ENCODE data around the gene CAMSAP1.

The CAMSAP1 gene

DNA sequence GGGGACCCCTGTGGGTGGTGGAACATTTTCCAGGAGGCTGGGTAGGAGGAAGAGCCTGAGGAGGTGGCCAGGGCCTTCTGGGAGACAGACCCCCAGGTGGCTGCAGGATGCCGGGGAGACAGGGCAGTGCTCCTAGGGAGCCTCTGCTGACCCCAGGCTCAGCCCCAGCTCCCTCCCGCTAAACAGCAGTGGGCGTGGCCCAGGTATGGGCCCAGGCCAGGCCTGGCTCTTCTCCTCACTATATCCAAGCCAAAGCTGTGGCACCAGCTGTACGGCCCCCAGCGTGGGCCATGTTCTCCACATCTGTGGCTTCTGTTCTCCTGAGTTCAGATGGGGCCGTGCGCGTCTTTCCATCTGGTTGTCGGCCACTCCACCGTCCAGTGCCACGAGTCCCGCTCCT is 146.9 kb downstream of the CAMSAP1 start:
- Histone ChIP-seq H3K9me3 (ENCODE audit: control insufficient read depth in 1 of 2, low read length in 2 of 2) (no peaks in the 10 kb centered on the region), H3K4me1 (ENCODE audit: control insufficient read depth in 1 of 2, insufficient read depth in 2 of 2, low read length in 2 of 2) (no peaks in the 10 kb centered on the region), H3K9ac (ENCODE audit: low read depth in 1 of 2, low read length in 2 of 2) (no peak overlapping the region), H3K36me3 (ENCODE audit: control insufficient read depth in 1 of 2, insufficient read depth in 2 of 2, low read length in 2 of 2) (no peaks in the 10 kb centered on the region), H3K4me3 (ENCODE audit: low read depth in 1 of 2, low read length in 2 of 2) (no peak overlapping the region), H3K27ac (ENCODE audit: low read depth, low read length) (no peak overlapping the region), H3K27me3 (ENCODE audit: control insufficient read depth in 1 of 2, insufficient read depth in 2 of 2, low read length in 2 of 2) (no peaks in the 10 kb centered on the region)

DNA sequence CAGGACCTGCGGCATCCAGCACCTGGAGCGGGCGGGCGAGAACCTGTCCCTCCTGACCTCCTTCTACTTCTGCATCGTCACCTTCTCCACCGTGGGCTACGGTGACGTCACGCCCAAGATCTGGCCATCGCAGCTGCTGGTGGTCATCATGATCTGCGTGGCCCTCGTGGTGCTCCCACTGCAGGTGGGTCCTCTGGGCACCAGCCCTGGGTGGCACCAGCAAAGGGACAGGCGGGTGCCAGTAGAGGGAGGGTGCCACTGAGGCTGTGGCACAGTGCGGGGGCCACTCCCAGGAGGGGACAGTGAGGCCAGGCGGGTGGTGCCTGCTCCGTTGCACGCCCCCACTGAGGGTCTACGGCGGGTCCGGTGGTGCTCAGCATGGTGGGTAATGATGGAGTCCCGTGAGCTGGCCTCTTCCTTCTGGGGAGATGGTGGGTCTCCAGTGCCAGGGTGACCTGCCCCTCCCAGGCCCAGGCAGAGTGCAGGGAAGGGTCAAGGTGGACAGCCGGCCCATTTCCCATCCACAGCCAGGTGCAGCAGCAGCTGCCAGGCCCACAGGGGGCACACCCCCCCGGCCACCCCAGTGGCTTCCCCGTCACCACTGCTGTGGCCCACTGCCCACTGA is 147.6 kb downstream of the CAMSAP1 start:
- no peaks in the 10 kb centered on the region for H3K27me3 ChIP-seq (ENCODE audit: control insufficient read depth in 1 of 2, insufficient read depth in 2 of 2, low read length in 2 of 2)
- no peak overlapping the region for H3K9ac ChIP-seq (ENCODE audit: low read depth in 1 of 2, low read length in 2 of 2)
- H3K27ac ChIP-seq (ENCODE audit: low read depth, low read length), result no peak overlapping the region
- H3K4me1 ChIP-seq (ENCODE audit: control insufficient read depth in 1 of 2, insufficient read depth in 2 of 2, low read length in 2 of 2), result no peaks in the 10 kb centered on the region
- H3K4me3 ChIP-seq (ENCODE audit: low read depth in 1 of 2, low read length in 2 of 2), result no peak overlapping the region
- no peaks in the 10 kb centered on the region for H3K36me3 ChIP-seq (ENCODE audit: control insufficient read depth in 1 of 2, insufficient read depth in 2 of 2, low read length in 2 of 2)
- H3K9me3 ChIP-seq (ENCODE audit: control insufficient read depth in 1 of 2, low read length in 2 of 2), result no peaks in the 10 kb centered on the region

DNA sequence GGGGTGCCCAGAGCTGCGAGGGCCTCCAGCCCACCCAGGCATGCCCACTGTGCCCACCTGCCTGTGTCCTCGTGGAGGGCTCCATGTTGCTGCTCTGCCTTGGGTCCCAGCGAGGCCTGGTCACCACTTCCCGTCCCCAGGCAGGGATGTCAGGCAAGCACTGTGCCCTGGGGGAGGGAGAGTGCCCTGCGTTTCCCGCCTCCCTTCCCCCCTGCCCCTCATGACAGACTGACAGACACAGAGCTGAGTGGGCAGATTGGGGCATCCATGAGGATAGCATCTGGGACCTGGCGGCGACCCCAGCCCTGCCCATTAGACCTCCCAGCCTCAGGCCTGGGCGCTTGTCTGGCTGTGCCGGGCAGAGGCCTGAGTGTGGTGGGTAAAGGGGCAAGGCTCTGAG is 148.5 kb downstream of the CAMSAP1 start:
- H3K9me3 ChIP-seq (ENCODE audit: control insufficient read depth in 1 of 2, low read length in 2 of 2), result no peaks in the 10 kb centered on the region
- H3K36me3 ChIP-seq (ENCODE audit: control insufficient read depth in 1 of 2, insufficient read depth in 2 of 2, low read length in 2 of 2), result no peaks in the 10 kb centered on the region
- H3K27ac ChIP-seq (ENCODE audit: low read depth, low read length), result no peak overlapping the region

More for the DNA sequence above, 148.5 kb downstream of the CAMSAP1 start:
- no peak overlapping the region for H3K4me3 ChIP-seq (ENCODE audit: low read depth in 1 of 2, low read length in 2 of 2)
- no peak overlapping the region for H3K9ac ChIP-seq (ENCODE audit: low read depth in 1 of 2, low read length in 2 of 2)
- H3K27me3 ChIP-seq (ENCODE audit: control insufficient read depth in 1 of 2, insufficient read depth in 2 of 2, low read length in 2 of 2), result no peaks in the 10 kb centered on the region
- H3K4me1 ChIP-seq (ENCODE audit: control insufficient read depth in 1 of 2, insufficient read depth in 2 of 2, low read length in 2 of 2), result no peaks in the 10 kb centered on the region
